Upper lobe of left lung (tissue), 4 donors: ENCODE results near the gene SPTBN5.

ENCODE experiments used
- POLR2A ChIP-seq, 4 donors: fragments of 450-650 bp; IDR thresholded peaks; one replicate each; pipeline ENCODE4 v1.5.1; 2016 to 2017; ENCODE audit warnings: antibody characterized with exemption in 4 of 4, mild to moderate bottlenecking in 2 of 4
- TF ChIP-seq, protein P1 (sequence below), 6 experiments: fragments of 450-650 bp in 4 of 6; fragments of 200-600 bp in 2 of 6; sonication (generic) in 2 of 6; IDR thresholded peaks; one replicate each; pipeline ENCODE4 v1.5.1; 2016 to 2019; ENCODE audit warnings: antibody characterized with exemption in 6 of 6

DNA sequence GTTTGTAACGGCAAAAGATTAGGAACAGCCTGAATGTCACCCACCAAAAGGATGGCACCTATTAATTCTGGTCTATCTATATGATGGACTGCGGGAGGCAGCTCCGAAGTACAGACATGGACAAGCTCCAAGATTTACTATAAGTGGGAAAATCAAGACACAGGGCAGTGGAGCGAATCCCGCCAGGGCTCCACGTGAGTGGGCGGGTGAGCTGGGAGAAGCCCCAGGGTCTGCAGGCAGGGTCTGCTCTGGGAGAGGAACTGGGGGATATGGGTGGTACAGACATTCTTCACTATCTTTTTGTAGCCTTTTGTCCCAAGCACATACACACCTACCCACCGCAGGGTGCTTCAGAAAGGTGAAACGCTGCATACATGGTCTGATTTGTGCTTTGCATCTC, 38.2 kb upstream of the SPTBN5 start:
- no peak for TF ChIP-seq POLR2A (IDR thresholded peaks at IDR 0.05)
- TF ChIP-seq, protein P1, sequence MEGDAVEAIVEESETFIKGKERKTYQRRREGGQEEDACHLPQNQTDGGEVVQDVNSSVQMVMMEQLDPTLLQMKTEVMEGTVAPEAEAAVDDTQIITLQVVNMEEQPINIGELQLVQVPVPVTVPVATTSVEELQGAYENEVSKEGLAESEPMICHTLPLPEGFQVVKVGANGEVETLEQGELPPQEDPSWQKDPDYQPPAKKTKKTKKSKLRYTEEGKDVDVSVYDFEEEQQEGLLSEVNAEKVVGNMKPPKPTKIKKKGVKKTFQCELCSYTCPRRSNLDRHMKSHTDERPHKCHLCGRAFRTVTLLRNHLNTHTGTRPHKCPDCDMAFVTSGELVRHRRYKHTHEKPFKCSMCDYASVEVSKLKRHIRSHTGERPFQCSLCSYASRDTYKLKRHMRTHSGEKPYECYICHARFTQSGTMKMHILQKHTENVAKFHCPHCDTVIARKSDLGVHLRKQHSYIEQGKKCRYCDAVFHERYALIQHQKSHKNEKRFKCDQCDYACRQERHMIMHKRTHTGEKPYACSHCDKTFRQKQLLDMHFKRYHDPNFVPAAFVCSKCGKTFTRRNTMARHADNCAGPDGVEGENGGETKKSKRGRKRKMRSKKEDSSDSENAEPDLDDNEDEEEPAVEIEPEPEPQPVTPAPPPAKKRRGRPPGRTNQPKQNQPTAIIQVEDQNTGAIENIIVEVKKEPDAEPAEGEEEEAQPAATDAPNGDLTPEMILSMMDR (IDR thresholded peaks at IDR 0.05), result no peak
